HG02798 (cell line): ENCODE results near the gene CNTN5.

Source experiments
- ATAC-seq: cut with Tn5 transposase; IDR thresholded peaks from one replicate; pipeline ENCODE4 v1.9.1; 2021; ENCODE audit warnings: mild to moderate bottlenecking; ENCODE audit not compliant: unreplicated experiment, poor library complexity

The CNTN5 gene

DNA sequence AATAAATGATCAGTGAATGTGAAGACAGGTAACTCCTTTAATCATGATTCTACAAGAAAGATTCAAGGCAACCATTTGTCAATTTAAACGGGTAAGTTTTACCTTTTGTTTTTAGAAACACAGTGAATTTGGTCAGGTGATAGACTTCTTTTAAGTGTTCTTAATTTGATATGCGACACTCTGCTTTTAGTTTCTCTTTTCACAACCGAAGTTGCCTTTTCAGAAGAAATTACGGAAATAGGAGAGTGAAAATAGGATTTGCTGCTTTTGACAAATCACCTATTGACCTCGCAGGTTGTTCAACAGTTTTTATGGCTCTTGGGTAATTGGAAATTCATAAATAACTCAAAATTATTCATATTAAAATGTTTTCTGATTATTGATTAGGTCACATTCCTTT, 142.1 kb downstream of the CNTN5 start:
- no peak for ATAC-seq

DNA sequence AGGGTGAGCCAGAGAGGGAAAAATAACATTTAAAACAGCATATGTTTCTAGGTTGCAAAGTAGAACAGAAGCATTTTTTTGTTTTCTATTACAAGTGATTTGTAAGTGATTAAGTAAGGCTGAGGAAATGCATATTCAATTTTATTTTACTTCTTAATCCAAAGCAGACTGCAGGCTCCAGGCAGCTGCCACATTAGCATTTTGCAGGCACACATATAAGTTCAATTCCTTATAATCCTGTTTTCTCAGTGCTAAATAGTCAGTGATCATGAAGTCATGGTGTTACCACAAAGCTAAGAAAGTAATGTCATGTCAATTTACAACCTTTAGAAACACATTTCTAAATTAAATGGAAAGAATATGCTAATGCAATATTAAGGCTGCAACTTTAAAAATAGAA, 149.8 kb downstream of the CNTN5 start:
- no peak for ATAC-seq

- ATAC-seq = no peak
These were observed 150.6 kb downstream of the CNTN5 start for GRCh38 chr11:99171330-99171729.

DNA sequence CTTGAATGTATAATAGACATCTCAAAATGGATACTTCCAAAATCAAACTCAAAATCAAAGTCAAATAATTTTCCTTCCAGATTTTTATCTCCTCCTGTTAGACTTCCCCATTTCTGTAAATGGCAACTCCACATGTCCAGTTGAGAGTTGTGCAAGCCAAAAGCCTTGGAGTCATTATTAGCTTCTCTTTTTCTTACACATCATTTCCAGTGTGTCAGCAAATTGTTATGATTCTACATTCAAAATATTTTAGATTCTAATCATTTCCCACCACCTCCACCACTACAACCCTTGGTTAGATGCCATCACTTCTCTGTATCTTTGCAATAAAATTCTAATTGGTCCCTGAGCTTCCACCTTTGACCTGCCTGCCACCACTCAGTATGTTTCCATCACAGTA, 155.7 kb downstream of the CNTN5 start:
- no peak for ATAC-seq

GRCh38 chr11:99177446-99177845, 156.7 kb downstream of the CNTN5 start:
- no peak for ATAC-seq

DNA sequence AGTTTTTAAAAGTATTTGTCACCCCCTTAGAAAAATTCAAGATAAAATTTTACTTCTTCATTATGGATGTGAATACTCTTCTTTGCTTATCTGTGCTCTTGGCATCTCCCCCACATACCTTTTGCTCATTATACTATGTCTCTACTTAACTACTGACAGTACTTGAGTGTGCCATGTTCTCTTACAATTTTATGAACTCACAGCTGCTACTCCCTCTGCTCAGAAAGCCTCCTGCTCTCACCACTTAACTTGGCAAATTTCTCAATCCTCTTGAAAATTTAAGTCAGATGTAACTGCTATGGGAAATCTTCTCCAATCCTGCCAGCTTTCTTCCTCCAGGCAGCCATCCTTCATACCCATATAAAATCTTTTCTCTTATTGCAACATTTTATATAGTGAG, 163.4 kb downstream of the CNTN5 start:
- ATAC-seq = no peak

GRCh38 chr11:99188221-99188620, 167.5 kb downstream of the CNTN5 start:
- ATAC-seq = no peak

DNA sequence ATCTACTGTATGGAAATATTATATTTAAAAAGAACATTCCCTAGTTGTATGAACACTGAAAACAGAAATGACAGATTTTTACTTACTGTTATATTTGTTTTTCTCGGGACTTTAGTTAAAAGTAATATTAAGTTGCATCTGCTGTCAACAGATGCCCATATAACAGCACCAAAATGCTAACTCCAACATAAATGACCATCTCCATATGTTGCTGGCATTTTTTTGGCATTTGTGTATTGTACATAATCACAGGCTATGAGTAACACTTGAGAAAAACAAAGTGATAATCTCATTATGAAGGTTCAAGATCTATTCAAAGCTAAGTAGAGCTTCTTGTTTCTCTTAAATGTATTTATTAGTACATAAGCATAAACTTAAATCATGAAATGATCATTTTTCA, 172.0 kb downstream of the CNTN5 start:
- no peak for ATAC-seq

GRCh38 chr11:99197477-99197876, 176.7 kb downstream of the CNTN5 start:
- ATAC-seq = no peak

DNA sequence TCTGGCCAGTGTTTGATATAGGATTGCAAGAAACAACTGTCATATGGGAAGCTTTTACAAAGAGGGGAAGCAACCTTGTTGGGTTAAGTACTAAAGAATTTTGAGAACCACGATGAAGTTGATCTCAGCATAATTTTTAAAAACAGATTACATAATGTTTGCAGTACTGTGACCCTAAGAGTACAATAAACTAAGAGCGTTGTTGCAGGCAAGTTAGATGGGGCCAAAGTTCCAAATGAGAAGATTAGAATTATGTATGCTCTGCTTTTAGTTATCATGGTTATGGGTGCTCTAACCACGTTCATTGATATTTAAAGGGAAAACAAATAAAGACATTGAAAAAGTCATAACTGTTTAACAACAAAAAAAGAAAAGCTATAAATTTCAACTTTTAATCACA, 177.5 kb downstream of the CNTN5 start:
- ATAC-seq = no peak

DNA sequence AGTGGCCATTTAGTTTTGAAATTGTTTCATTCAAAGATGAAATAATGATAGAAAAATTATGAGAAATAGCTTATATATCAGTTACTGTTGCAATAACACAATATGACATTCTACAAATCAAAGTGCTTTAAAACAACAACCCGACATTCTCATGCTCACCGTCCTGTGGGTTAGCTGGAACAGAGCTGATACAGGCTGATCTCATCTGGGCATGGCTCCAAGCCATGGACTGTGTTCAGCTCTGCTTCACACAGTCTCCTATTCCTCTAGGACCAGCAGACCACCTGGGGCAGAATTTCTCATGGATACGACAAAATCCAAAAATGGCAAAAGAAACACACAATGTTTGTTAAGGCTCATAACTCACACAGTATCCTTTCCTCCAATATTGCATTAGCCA, 178.6 kb downstream of the CNTN5 start:
- ATAC-seq = no peak

- no peak for ATAC-seq
These were observed 180.0 kb downstream of the CNTN5 start for GRCh38 chr11:99200720-99201119.

DNA sequence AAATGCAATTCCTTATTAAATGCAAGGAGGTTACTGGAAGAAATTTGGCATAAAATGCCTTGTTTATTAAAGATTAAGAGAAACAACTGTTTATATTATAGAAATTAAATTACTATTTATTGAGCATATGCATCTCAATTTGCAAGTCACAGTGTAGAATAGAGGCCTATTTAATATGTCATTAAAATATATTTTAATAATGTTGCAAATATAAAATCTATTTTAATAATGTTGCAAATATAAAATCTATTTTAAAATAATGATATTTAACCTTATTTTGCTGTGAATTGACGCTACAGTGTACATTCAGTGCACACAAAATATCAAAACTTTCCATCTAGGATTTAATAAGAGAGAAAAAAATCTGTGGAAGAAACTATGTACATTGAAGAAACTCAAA, 188.1 kb downstream of the CNTN5 start:
- ATAC-seq = no peak

- ATAC-seq = no peak
These were observed 208.8 kb downstream of the CNTN5 start for GRCh38 chr11:99229544-99229943.

- no peak for ATAC-seq
These were observed 213.8 kb downstream of the CNTN5 start for GRCh38 chr11:99234534-99234933.

GRCh38 chr11:99238401-99238800, 217.7 kb downstream of the CNTN5 start:
- ATAC-seq = no peak

- no peak for ATAC-seq
These were observed 219.7 kb downstream of the CNTN5 start for GRCh38 chr11:99240192-99241030.

- ATAC-seq = no peak
These were observed 220.3 kb downstream of the CNTN5 start for GRCh38 chr11:99241066-99241465.

GRCh38 chr11:99244613-99245012, 223.9 kb downstream of the CNTN5 start:
- no peak for ATAC-seq

DNA sequence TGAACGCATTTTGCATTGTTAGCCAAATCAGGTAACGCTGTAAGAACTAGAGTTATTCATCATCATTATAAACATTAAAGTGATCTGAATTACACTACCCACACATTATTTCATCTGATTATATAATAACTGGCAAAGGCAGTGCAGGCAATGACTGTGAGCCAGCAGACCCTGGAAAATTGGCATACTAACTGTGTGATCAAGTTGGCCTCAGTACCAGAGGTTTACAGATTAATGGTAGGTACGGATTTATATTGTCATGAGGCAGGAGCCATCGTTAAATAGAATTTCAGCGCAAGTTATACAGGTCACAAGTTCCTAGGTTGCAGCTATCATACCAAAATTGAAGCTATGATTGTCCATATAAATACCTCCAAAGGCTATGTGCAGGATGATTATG, 225.4 kb downstream of the CNTN5 start:
- no peak for ATAC-seq

DNA sequence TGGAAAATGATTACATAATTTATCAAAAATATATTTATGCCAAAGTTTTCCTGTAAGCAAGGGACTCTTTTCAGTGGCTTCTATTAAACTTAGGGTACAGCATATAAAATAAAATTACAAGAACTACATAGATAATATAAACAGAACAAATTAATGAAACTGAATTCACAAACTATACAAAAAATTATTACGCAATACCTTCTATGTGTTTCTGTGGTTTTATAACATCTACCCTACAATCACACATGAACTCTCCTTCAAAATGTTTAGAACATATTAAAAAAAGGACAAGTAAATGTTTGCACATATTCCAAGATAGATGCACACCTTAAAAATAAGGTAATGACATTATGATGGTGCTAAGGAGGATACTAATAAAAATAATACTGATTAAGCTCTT, 235.9 kb downstream of the CNTN5 start:
- ATAC-seq = no peak

DNA sequence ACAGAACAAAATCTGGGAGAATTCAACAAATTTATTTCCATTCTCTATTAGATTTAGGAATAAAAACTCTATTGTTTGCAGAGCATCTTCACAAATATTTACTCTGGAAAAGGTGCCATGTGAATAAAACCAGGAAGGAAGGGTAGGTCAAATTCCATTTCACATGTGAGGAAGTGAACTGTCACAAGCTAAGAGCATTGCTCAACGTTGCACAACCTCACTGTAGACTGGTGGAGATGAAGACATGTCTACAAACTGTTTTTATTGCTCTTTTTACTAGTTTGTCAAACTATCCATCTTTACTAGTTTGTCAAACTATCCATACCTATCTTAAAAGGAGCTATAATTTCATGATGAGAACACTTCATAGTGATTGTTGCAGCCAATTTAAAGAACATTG, 236.4 kb downstream of the CNTN5 start:
- ATAC-seq = no peak
